ENCODE data around the gene NVL.

The NVL gene

DNA sequence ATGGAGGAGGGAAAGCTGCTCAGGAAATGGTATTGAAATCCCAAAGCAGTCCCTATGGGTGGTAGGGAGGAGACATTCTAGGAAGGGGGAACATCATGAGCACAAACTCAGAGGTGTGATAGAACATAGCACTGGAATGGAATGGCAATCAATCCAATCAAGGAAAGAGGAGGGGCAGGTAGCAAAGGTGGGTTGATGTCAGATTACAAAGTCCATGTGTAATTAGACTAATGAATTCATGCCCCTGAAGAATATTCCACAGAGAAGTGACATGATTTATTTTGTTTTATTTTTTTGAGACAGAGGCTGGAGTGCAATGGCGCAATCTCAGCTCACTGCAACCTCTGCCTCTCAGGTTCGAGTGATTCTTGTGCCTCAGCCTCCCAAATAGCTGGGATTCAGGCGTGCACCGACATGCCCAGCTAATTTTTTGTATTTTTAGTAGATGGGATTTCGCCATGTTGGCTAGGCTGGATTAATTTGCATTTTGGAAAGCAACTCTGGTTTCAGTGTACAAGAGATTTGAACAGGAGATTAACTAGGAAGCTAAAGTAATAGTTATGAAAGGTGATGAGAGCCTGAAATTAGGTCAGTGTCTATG is 110.9 kb downstream of the NVL start:
- CTCF ChIA-PET = interaction anchor here (0.9 to 1.0 kb wide), 2 partner anchors 9 to 36 kb away, joined by 3 to 4 read pairs; partner anchors contain the start of gene DEGS1
- no peak for DNase-seq (ENCODE audit: low read depth, low spot score)
- TF ChIP-seq, protein P1, sequence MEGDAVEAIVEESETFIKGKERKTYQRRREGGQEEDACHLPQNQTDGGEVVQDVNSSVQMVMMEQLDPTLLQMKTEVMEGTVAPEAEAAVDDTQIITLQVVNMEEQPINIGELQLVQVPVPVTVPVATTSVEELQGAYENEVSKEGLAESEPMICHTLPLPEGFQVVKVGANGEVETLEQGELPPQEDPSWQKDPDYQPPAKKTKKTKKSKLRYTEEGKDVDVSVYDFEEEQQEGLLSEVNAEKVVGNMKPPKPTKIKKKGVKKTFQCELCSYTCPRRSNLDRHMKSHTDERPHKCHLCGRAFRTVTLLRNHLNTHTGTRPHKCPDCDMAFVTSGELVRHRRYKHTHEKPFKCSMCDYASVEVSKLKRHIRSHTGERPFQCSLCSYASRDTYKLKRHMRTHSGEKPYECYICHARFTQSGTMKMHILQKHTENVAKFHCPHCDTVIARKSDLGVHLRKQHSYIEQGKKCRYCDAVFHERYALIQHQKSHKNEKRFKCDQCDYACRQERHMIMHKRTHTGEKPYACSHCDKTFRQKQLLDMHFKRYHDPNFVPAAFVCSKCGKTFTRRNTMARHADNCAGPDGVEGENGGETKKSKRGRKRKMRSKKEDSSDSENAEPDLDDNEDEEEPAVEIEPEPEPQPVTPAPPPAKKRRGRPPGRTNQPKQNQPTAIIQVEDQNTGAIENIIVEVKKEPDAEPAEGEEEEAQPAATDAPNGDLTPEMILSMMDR (IDR thresholded peaks at IDR 0.05; ENCODE audit: insufficient read depth, low read length, missing control alignments) = no peak
- H3K4me3 ChIP-seq (ENCODE audit: low read depth, low read length) = no peak overlapping the region
- POLR2A ChIA-PET = no interaction called here

DNA sequence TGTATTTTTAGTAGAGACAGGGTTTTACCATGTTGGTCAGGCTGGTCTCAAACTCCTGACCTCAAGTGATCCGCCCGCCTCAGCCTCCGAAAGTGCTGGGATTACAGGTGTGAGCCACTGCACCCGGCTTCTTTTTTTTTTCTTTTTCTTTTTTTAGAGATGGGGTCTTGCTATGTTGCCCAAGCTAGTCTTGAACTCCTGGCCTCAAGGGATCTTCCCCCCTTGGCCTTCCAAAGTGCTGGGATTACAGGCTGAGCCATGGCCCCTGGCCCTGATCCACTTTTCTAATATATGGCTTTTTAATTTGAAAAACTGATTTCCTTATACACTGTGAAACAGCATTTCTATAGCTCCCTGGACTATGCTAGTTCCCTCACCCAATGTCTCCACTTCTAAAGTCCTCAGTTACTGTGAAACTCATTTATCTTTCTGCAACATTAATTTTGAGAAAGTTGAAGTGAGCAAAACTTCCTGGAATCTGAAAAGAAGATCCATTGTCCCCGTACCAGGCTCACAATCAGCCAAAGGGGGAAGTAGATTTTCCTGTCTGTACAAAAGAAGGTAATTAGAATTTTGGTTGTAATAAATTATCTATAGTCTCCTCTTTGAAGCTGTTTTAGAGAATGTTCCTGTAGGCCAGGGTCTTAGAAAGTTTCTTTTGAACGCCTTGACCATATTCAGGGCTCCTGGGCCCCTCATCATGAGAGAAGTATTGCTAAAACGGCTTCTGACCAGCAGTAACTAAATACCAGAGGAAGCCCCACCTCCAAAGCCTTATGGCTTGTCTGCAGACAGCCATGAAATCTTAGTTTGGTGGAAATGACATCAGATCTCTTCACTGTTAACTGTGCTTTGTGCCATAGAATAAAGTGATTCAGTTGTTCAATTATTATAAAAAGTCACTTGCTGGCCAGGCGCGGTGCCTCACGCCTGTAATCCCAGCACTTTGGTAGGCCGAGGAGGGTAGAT is 112.0 kb downstream of the NVL start:
- TF ChIP-seq, protein P1 (IDR thresholded peaks at IDR 0.05; ENCODE audit: insufficient read depth, low read length, missing control alignments) = no peak
- ChIA-PET POLR2A (no interaction called here), CTCF (interaction anchor here (1.3 kb wide), 1 partner anchor 19 kb away, joined by 3 read pairs; no protein-coding TSS in a partner anchor)
- no peak for DNase-seq (ENCODE audit: low read depth, low spot score)
- no peak overlapping the region for H3K4me3 ChIP-seq (ENCODE audit: low read depth, low read length)

DNA sequence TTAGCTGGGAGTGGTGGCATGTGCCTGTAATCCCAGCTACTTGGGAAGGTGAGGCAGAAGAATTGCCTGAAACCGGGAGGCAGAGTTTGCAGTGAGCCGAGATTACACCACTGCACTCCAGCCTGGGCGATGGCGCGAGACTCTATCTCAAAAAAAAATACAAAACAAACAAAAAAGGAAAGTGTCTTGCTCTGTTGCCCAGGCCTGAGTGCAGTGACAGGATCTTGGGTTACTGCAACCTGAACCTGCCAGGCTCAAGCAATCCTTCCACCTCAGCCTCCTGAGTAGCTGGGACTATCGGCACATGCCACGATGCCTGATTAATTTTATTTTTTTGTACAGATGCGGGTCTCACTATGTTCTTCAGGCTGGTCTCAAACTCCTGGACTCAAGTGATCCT is 113.6 kb downstream of the NVL start:
- CTCF ChIA-PET = interaction anchor here (1.3 kb wide), 1 partner anchor 21 kb away, joined by 3 read pairs; no protein-coding TSS in a partner anchor
- TF ChIP-seq, protein P1 (IDR thresholded peaks at IDR 0.05; ENCODE audit: insufficient read depth, low read length, missing control alignments) = no peak
- POLR2A ChIA-PET = no interaction called here
- H3K4me3 ChIP-seq (ENCODE audit: low read depth, low read length) = no peak overlapping the region
- no peak for DNase-seq (ENCODE audit: low read depth, low spot score)

DNA sequence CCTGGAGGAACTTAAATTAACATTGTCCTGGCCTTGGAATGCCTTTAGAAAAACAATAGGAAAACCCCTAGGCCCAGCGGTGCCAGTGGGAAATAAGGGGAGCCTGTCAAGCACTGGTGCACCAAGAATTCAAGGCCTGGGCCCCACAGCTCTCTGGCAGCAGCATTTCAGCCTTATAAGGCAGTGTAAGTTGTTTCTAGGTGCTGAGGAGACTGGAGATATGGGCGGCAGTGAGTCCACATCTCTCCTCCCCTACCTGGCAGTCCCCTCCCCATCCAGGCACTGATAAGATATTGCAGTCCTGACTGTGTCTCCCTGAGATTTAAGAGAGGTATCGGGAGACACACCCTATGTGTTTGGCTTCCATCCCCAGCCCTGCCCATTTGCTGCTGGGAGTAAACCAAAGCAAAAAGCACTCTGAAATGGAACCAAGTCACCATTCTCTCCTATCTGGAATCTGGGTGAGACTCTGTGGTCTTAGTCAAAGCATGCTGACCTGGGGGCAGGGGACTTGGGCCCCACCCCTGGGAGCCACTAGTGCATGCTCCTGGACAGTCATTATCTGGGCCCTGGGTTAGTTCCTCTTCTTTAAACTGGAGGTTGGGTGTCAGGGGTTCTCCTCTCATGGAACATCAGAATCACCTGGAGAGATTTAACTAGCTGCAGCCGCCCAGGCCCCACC is 116.4 kb downstream of the NVL start:
- ChIA-PET CTCF (interaction anchor here (0.6 to 0.7 kb wide), 2 partner anchors 9 to 15 kb away, joined by 3 read pairs; no protein-coding TSS in a partner anchor), POLR2A (no interaction called here)
- TF ChIP-seq, protein P1 (IDR thresholded peaks at IDR 0.05; ENCODE audit: insufficient read depth, low read length, missing control alignments) = no peak
- no peak overlapping the region for H3K4me3 ChIP-seq (ENCODE audit: low read depth, low read length)
- no peak for DNase-seq (ENCODE audit: low read depth, low spot score)

DNA sequence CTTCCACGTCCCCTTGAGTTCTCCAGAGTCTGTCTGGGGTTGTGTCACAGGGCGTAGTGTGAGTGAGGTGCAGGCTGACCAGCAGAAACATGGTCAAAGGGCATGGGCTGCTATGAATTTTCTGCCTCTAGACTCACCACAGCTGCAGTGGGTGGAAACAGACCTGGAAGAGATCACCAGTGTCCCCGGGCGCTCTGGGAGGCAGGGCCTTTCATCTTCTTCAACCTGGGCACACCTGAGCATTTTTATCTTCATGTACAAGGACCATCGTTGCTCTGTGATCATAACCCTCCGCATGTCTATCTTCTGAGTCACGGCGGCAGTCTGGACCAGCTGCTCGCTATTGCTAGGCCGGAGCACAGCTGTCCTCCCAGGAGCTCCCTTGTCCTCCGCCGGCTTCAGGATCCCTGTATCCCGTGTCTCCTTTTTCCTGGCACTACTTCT is 117.3 kb downstream of the NVL start:
- H3K4me3 ChIP-seq (ENCODE audit: low read depth, low read length) = no peak overlapping the region
- no peak for DNase-seq (ENCODE audit: low read depth, low spot score)
- POLR2A ChIA-PET = no interaction called here
- CTCF ChIA-PET = no interaction called here
- TF ChIP-seq, protein P1 (IDR thresholded peaks at IDR 0.05; ENCODE audit: insufficient read depth, low read length, missing control alignments) = no peak
